LNCaP clone FGC (cell line): Measurements from ENCODE around the gene SLC30A10.
"Not testable (repeated sequence)": the region's sequence is repeated elsewhere in the genome, so short reads cannot be mapped to it uniquely, and the experiment has no call there.

Experiments
- DNase-seq: peaks from one replicate; pipeline ENCODE4 v3.0.0-alpha.2; 2011; ENCODE audit warnings: low read depth
- H3K4me3 ChIP-seq: 2 replicates; pipeline ENCODE4 v1.5.1; 2011; ENCODE audit warnings: mild to moderate bottlenecking, low read depth, low read length, control low read depth
- TF ChIP-seq, protein P1 (sequence below): IDR thresholded peaks from 2 replicates; pipeline ENCODE4 v1.5.1; 2012; ENCODE audit warnings: mild to moderate bottlenecking; ENCODE audit not compliant: control insufficient read depth, insufficient read depth; ENCODE audit errors: extremely low read depth

SLC30A10 gene

DNA sequence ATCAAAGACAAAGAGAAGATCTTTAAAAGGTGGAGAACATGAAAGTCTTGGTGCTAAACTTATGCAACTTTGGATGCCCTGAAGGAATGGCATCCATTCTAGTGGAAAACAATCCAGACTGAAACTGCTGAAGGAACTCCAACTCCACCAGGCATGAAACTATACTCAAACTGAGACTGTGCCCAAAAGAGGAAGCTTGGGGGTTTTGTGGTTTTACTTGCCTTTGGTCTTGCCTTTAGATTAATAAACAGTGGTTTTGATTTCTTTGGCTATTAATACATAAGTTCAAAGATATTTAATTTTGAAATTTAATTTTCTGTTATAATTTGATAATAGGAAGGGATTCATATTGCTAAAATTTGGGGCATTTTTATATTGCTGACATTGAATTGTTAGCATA lies 17.4 kb upstream of the SLC30A10 start:
- TF ChIP-seq, protein P1, sequence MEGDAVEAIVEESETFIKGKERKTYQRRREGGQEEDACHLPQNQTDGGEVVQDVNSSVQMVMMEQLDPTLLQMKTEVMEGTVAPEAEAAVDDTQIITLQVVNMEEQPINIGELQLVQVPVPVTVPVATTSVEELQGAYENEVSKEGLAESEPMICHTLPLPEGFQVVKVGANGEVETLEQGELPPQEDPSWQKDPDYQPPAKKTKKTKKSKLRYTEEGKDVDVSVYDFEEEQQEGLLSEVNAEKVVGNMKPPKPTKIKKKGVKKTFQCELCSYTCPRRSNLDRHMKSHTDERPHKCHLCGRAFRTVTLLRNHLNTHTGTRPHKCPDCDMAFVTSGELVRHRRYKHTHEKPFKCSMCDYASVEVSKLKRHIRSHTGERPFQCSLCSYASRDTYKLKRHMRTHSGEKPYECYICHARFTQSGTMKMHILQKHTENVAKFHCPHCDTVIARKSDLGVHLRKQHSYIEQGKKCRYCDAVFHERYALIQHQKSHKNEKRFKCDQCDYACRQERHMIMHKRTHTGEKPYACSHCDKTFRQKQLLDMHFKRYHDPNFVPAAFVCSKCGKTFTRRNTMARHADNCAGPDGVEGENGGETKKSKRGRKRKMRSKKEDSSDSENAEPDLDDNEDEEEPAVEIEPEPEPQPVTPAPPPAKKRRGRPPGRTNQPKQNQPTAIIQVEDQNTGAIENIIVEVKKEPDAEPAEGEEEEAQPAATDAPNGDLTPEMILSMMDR: no peak
- H3K4me3 ChIP-seq: no peak overlapping the region
- no peak for DNase-seq

DNA sequence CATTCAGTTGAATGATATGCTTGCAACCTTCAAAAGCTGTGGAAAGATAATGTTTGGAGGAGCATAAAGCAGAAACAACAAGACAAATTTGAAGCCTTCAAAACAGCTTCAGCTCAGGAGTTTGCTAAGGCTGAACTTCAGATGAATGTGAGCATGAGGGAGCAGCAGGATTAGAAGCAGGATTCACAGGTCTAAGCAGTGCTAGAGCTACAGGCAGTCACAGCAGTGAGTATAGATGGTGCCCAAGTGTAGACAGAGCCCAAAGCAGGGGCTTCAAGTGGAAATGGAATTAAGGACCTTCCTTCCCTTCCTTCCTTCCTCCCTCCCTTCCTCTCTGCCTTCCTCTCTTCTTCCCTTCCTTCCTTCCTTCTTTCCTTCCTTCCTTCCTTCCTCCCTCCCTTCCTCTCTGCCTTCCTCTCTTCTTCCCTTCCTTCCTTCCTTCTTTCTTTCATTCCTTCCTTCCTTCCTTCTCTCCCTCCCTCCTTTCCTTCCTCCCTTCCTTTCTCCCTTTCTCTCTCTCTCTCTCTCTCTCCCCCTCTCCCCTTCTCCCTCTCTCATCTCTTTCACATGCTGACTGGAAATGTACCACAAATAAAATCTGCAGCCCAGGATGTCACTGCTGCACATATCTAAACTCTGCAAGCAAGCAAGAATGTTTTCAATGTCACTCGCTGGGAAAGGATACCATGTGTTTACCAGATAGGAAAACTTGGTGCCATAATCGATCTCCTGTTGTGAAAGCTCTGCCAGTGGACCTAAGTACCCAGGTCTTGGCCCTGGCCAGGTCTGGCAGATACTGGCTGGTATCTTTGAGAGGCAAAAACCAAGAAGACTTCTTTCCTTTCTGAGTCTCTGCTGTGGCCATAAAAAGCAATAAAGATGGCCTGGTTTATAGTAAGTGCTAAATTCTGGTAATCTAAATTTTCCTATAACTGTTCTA lies 13.1 kb upstream of the SLC30A10 start:
- DNase-seq: no peak
- H3K4me3 ChIP-seq: no peak overlapping the region
- TF ChIP-seq, protein P1: no peak

DNA sequence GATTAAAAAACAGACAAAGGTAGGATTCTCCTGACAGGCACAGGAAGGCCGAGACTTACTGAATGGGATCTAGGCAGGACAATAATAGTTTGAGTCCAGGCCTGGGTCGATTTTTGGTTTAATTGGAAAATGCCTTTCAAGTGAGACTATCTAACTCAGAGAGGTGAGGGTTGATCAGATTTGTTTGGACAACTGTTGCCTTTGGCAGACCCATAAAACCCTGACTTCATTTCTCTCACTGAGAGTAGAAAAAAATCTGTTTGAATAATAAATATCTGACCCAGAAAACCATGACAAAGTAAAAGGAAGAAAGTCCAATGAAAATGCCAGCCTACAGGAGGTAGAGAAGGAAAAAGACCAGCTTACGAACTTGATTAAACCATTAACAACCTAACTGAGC lies 12.3 kb upstream of the SLC30A10 start:
- no peak for DNase-seq
- H3K4me3 ChIP-seq: no peak overlapping the region
- TF ChIP-seq, protein P1: no peak

DNA sequence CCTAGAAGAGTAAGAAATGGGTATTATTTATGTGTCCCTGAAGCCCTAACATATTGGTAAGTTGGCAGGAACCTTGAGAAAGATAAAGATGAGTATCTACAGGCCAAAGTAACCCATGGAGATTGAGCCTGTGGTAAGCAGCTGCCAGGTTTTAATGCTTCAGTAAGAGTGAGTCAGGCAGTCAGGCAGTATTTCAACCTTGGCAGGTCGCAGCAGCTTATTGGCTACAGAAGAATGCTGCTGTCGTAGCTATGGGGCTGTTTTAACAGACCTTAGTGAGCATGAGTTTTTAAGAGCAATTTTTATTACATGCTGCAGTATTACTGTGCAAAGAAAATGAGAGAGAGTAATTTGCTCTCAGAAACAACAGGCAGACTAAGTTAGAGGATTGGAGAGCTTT lies 10.3 kb upstream of the SLC30A10 start:
- no peak overlapping the region for H3K4me3 ChIP-seq

DNA sequence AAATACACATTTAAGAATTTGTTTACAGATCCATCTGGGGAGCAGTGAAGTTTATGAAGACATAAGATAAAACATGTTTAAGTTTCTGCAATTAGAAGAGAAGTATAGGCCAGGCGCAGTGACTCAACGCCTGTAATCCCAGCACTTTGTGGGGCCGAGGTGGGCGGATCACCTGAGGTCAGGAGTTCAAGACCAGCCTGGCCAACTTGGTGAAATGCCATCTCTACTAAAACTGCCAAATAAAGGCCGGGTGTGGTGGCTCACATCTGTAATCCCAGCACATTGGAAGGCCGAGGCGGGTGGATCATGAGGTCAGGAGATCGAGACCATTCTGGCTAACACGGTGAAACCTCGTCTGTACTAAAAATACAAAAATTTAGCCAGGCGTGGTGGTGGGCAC lies 5.4 kb upstream of the SLC30A10 start:
- not testable (repeated sequence) for DNase-seq, H3K4me3 ChIP-seq

More for the DNA sequence above, 10.3 kb upstream of the SLC30A10 start:
- TF ChIP-seq, protein P1: no peak
- DNase-seq: peak; percentile 59

DNA sequence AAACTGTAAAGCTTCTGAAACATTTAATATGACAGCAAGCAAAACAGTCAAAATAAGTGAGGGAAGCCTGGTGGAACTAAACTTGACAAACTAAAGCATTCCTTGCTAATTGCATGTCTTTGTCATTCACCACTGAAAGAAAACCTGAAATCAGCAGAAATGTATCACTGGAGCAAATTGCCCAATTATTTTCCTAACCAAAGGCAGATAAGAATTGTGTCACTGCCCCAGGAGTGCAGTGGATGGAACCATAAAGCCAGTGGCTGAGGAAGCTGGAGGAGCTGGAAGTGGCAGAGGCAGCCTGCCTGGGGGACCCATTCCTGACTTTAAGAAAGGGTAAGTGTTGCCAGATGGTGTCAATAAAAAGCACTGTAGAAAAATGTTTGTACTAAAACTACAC lies 2.7 kb upstream of the SLC30A10 start:
- no peak overlapping the region for H3K4me3 ChIP-seq
- DNase-seq: no peak
- TF ChIP-seq, protein P1: no peak

DNA sequence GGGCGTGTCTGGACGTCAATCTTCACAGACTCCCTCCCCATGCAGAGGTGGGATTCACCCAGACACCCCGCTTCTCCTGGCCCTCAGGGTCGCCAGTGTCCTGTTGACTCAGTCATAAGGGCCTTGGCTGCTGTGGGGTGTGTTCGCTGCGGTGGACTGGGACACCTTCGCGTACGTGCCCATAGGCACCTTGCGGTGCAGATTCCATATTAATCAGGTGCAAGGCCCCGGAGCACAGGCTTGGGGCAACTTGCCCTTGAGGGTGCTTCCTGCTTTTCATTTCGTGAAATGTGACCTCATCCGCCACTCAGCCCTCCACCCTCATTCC lies 398 bp upstream of the SLC30A10 start:
- no peak for DNase-seq
- TF ChIP-seq, protein P1: no peak
- H3K4me3 ChIP-seq: no peak overlapping the region
